Testis (tissue), 3 donors: ENCODE data around the gene INAVA. TPM values are rescaled to one million over a fixed set of nuclear protein-coding genes. Genes with fewer than 3 reads are reported as not detected.

ENCODE experiments used
- DNase-seq: peaks from one replicate; pipeline ENCODE4 v3.0.0-alpha.2; 2019
- H3K27ac ChIP-seq, 2 donors: fragments of 200-600 bp; sonication (generic); one replicate each; pipeline ENCODE4 v1.5.1; 2019
- H3K27me3 ChIP-seq: fragments of 200-600 bp; sonication (generic); one replicate; pipeline ENCODE4 v1.5.1; 2019
- H3K36me3 ChIP-seq: fragments of 200-600 bp; sonication (generic); one replicate; pipeline ENCODE4 v1.5.1; 2017; ENCODE audit warnings: low read depth; ENCODE audit errors: missing control alignments
- H3K4me1 ChIP-seq: fragments of 200-600 bp; sonication (generic); one replicate; pipeline ENCODE4 v1.5.1; 2019
- H3K4me3 ChIP-seq, 2 donors: fragments of 200-600 bp; sonication (generic); one replicate each; pipeline ENCODE4 v1.5.1; 2017 to 2019
- H3K9me3 ChIP-seq: fragments of 200-600 bp; sonication (generic); one replicate; pipeline ENCODE4 v1.5.1; 2017
- CTCF ChIP-seq, 3 experiments: fragments of 450-650 bp in 2 of 3; fragments of 200-600 bp in 1 of 3; sonication (generic) in 1 of 3; IDR thresholded peaks; one replicate each; pipeline ENCODE4 v1.5.1; 2016 to 2019; ENCODE audit warnings: antibody characterized with exemption in 3 of 3, mild to moderate bottlenecking in 2 of 3, moderate library complexity in 1 of 3
- POLR2A ChIP-seq: fragments of 450-650 bp; IDR thresholded peaks from one replicate; pipeline ENCODE4 v1.6.1; 2017; ENCODE audit warnings: antibody characterized with exemption, mild to moderate bottlenecking, moderate library complexity
- WGBS, 2 donors: methylation state at CpG; one replicate each; pipeline ENCODE4 v1.1.5; 2018; 5-methylcytosine and 5-hydroxymethylcytosine counted together
- intact Hi-C: fragments of 100-400 bp; cut with DNase I; formaldehyde crosslinking; loops from one replicate; pipeline ENCODE4 v1.15.1; 2023; ENCODE audit warnings: low total_unique reads
- polyA plus RNA-seq: library from polyadenylated mRNA; stranded (reverse); fragments of 350-450 nt; fragmentation: Illumina TruSeq; extraction: RNeasy Lipid Tissue Mini Kit (QIAGEN cat#74804); gene quantifications from one replicate; pipeline ENCODE4 v1.2.3, GENCODE V29; 2014; ENCODE audit warnings: low read depth, low replicate concordance; ENCODE audit not compliant: insufficient read depth
- total RNA-seq, 2 donors: library from RNA; depleted of rRNA; stranded (reverse); fragments of >200 nt; gene quantifications; one replicate each; pipeline ENCODE4 v1.2.3, GENCODE V29; 2016

INAVA gene
- total and polyA plus RNA-seq, 3 donors from 2014 or later: 1.5 to 5.8 (median 2.3) TPM

- TF ChIP-seq CTCF (IDR thresholded peaks at IDR 0.05) (no peak), POLR2A (no peak)
Observed at GRCh38 chr1:200906491-200906890, 11.8 kb downstream of the INAVA start.

GRCh38 chr1:200907611-200908097 is 13.0 kb downstream of the INAVA start:
- Histone ChIP-seq H3K36me3 (no peaks in the 10 kb centered on the region), H3K27me3 (no peaks in the 10 kb centered on the region), H3K27ac (no peak overlapping the region), H3K4me3 (no peak overlapping the region), H3K4me1 (peaks cover 9% of the 10 kb centered on the region), H3K9me3 (no peaks in the 10 kb centered on the region)
- no peak for DNase-seq
- TF ChIP-seq CTCF (IDR thresholded peaks at IDR 0.05): no peak
- TF ChIP-seq POLR2A: no peak
- 81 to 84% methylated on average over 5 of the region's 5 CpGs for WGBS, 2 donors
- intact Hi-C loops: no loop called here

More at GRCh38 chr1:200906491-200906890, 11.8 kb downstream of the INAVA start:
- H3K9me3 ChIP-seq: no peaks in the 10 kb centered on the region
- no peaks in the 10 kb centered on the region for H3K27me3 ChIP-seq
- peaks cover 9% of the 10 kb centered on the region for H3K4me1 ChIP-seq
- DNase-seq: no peak
- no peak overlapping the region for H3K27ac ChIP-seq
- no peaks in the 10 kb centered on the region for H3K36me3 ChIP-seq
- no peak overlapping the region for H3K4me3 ChIP-seq
- WGBS, 2 donors: 88 to 100% methylated on average over 2 of the region's 2 CpGs
- intact Hi-C loops: no loop called here

- WGBS, 2 donors: 82 to 92% methylated on average over 4 to 6 of the region's 6 CpGs
- intact Hi-C loops: no loop called here
- no peak for DNase-seq
- TF ChIP-seq CTCF (IDR thresholded peaks at IDR 0.05) (no peak), POLR2A (no peak)
- no peak overlapping the region for H3K27ac ChIP-seq
- no peaks in the 10 kb centered on the region for H3K27me3 ChIP-seq
- peaks cover 9% of the 10 kb centered on the region for H3K4me1 ChIP-seq
- no peak overlapping the region for H3K4me3 ChIP-seq
- H3K9me3 ChIP-seq: no peaks in the 10 kb centered on the region
- no peaks in the 10 kb centered on the region for H3K36me3 ChIP-seq
Observed at GRCh38 chr1:200908191-200908868, 13.6 kb downstream of the INAVA start.

- Histone ChIP-seq H3K27ac (no peak overlapping the region), H3K4me1 (peaks cover 9% of the 10 kb centered on the region), H3K36me3 (no peaks in the 10 kb centered on the region), H3K4me3 (no peak overlapping the region), H3K27me3 (no peaks in the 10 kb centered on the region), H3K9me3 (no peaks in the 10 kb centered on the region)
- TF ChIP-seq CTCF (IDR thresholded peaks at IDR 0.05) (no peak), POLR2A (no peak)
- DNase-seq: no peak
- WGBS, 2 donors: 60 to 91% methylated on average over 1 to 5 of the region's 5 CpGs
- intact Hi-C loops: no loop called here
Observed at GRCh38 chr1:200909071-200909470, 14.4 kb downstream of the INAVA start.

GRCh38 chr1:200909757-200910239 is 15.1 kb downstream of the INAVA start:
- H3K9me3 ChIP-seq: no peaks in the 10 kb centered on the region

More at GRCh38 chr1:200909757-200910239, 15.1 kb downstream of the INAVA start:
- Histone ChIP-seq H3K4me1 (peaks cover 9% of the 10 kb centered on the region), H3K36me3 (no peaks in the 10 kb centered on the region), H3K27ac (no peak overlapping the region), H3K4me3 (no peak overlapping the region), H3K27me3 (no peaks in the 10 kb centered on the region)
- no peak for DNase-seq
- TF ChIP-seq CTCF (IDR thresholded peaks at IDR 0.05): no peak
- TF ChIP-seq POLR2A: no peak
- intact Hi-C loops: no loop called here
- WGBS, 2 donors: 75 to 81% methylated on average over 4 of the region's 4 CpGs
